Left colon (tissue), 2 donors: ENCODE data around the gene NQO1. TPM values are rescaled to one million over a fixed set of nuclear protein-coding genes. Genes with fewer than 3 reads are reported as not detected.

Source experiments
- ATAC-seq: fragments of 200-7000 bp; cut with Tn5 transposase; one replicate; pipeline ENCODE4 v1.9.1; 2020; ENCODE audit warnings: mild to moderate bottlenecking, moderate library complexity
- DNase-seq, 2 donors: peaks; one replicate each; pipeline ENCODE4 v3.0.0-alpha.2; 2020
- intact Hi-C, 2 donors: fragments of 100-400 bp; cut with DNase I in 1 of 2; cut with micrococcal nuclease in 1 of 2; formaldehyde crosslinking; loops; one replicate each; pipeline versions ENCODE4 v1.11.2 to v1.14.0; 2022; cut with DNase I, micrococcal nuclease
- total RNA-seq, 2 donors: library from RNA; stranded (reverse); fragmentation: NEBNext Ultra II Directional; extraction: Animal tissue kit (Norgen Biotek cat#: 25700); gene quantifications; one replicate each; pipeline ENCODE4 v1.2.1, GENCODE V29; 2021
- donor health status: DM: no; HTN: no; CAD: no.
- donor health status: DM: yes; HTN: yes; CAD: no.

Gene NQO1
- total RNA-seq, 2 donors from 2014 or later, result 80.6 to 119 TPM

DNA sequence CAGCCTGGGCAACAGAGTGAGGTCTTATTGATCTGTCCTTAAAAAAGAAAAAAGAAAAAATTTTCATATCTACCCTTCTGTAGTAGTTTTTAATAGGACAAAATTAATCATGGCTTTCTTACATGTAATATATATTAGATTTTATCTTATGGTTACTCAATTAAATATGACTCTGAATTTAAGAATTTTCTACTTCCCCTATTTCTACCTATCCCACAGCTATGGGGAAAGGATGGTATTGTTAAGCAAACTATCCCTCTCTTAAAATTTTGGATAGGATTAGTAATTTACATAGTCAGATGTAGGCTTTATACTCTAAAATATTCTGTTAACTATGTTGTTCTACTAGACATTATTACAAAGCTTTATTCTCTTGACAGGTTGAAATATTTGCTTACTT lies 62.5 kb downstream of the NQO1 start:
- DNase-seq (no peak), ATAC-seq (no peak)
- intact Hi-C loops, result no loop called here

DNA sequence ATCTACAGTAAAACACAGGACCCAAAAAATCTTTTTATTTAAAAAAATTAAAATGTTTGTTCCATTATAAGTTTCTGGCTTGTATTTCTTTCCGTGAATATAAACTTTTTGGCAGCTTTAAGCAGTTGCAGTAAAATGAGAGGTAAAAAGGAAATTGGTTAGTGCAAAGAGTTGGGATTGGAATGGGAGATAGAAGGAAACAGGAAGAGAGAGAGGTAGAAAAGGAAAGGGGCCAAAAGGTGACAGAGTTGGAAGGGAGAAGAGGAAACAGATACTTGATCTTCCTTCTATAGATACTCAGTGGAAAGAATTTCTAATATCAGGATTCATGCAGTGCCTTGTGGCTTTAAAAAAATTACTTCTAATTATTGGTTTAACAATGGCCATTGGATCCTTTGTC lies 63.5 kb downstream of the NQO1 start:
- DNase-seq, result no peak
- intact Hi-C loops, result no loop called here

DNA sequence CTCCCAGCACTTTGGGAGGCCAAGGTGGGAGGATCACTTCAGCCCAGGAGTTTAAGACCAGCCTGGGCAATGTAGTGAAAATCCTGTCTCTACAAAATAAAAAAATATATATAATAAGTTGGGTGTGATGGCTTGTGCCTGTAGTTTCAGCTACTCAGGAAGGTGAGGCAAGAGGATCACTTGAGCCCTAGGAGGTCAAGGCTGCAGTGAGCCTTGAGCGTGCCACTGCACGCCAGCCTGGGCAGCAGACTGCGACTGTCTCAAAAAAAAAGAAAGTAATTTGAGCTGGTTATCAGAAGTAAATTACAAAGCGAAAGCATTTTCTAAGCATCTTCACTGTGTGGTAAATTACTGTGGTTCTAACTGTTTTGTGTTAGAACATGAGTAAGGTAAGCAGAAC lies 66.2 kb downstream of the NQO1 start:
- intact Hi-C loops, result no loop called here
- ATAC-seq (no peak), DNase-seq (no peak)

More for the DNA sequence above, 63.5 kb downstream of the NQO1 start:
- ATAC-seq, result no peak

Other genes with a start within 250 kb of the NQO1 start
- gene NFAT5, start 160.6 kb downstream of the NQO1 start, total RNA-seq, result 10 to 100 TPM; 30.2 to 34.9 TPM
- 10 to 100 TPM; 35.2 to 37.4 TPM for gene NOB1, start 28.4 kb upstream of the NQO1 start, total RNA-seq
- gene WWP2, start 35.8 kb upstream of the NQO1 start, total RNA-seq, result 100 to 1,000 TPM in 1 of 2 donors, 10 to 100 TPM in 1; 83.3 to 102 TPM
- 1 to 10 TPM; 1.0 to 2.0 TPM for gene CLEC18A, start 224.8 kb upstream of the NQO1 start, total RNA-seq